HG03103 (cell line): ENCODE results near the gene ZNF280B.
"Not testable (repeated sequence)": the region's sequence is repeated elsewhere in the genome, so short reads cannot be mapped to it uniquely, and the experiment has no call there.

Experiments used
- ATAC-seq: cut with Tn5 transposase; IDR thresholded peaks from one replicate; pipeline ENCODE4 v1.9.1; 2021; ENCODE audit warnings: low read depth; ENCODE audit not compliant: unreplicated experiment

ZNF280B gene

DNA sequence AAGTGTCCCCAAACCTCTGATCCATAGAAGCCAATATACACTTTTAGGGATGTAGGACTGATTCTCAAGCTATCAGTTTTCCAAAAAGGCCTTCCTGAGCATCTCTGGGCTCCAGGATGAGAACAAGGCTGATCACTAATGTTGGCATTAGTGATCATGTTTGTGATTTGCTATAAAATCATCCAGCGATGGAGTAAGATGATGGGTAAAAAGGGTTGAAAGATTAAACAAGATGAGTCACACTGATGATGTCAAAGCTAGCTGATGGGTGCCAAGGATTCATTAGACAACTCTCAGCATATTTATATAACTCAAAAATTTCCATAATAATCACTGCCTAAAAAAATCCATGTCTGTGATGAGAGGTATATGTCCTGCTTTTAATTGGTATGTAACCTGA, 42.8 kb downstream of the ZNF280B start:
- no peak for ATAC-seq

DNA sequence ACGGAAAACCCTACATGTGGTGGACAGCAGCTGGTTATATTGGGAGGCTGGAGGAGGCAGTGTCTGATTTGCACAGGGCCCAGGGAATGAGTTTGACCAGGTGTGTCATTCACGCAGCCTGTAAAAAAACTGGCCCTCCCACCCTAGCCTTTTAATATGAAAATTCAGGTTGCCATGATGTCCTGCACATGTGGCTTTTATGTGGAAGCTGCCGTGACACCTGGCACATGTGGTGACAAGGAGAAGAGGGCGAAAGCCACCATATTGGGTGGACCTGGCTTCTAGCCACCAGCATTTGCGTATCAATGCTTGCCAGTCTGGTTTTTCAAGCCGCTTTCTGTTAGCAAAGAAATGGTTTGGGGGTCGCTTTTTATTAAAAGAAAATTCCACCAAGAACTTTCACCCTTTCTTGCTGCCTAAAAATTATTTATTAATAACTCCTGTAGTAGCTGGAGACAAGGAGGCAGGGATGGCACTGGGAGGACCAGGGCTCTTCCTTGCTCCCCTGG, 43.4 kb downstream of the ZNF280B start:
- no peak for ATAC-seq

DNA sequence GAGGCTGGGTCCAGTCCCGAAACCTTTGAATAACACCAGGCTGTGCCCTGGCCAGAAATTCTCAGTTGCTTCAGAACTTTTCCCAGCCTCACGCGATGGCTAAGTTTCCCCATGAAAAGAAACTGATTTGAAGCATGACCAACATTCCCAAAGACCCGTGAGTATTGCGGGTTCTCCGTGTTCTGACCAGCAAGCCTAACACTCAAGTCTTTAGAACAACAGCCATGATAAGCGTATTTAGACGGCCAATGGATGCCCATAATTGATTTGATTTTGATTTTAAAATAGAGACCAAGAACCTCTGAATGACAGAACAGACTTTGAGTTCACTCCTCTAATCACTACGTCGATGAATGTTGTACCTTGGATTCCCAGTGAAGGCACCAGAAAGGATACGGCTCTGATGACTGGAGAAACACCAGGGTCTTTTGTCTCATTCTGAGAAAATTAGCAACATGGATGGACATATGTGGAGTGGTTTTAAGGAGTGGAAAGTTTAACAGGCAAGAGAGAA, 43.9 kb downstream of the ZNF280B start:
- no peak for ATAC-seq

DNA sequence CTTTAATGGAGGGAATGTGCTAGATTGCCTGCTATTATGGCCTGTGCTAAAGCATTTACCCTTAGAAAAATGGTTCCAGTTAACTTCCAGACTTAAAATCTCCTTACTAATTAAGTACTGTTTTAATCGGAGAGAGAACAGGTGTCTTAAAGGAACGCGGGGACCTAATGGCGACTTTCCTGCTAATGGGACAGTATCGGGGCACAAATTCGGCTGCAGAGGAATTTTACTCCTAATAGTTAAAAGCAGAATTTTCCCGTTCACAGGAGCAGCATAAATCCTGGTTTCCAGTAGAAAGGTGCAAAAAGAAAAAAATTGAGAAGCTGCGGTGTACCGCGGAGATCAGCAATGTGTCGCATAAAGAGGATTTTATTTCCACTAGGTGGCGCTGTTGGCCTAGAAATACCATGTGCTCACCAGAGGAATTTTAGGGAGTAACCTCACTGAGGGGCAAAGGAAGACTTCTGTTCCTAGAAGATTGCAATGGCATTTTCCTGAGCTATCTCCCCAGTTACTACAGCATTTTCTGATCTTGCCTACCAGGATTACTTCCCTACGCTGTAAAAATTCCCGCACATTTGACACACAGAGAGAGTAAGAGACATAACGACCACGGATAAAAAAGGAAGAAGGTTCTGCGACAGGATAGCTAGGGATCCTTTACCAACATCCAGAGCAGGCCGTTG, 44.5 kb downstream of the ZNF280B start:
- no peak for ATAC-seq

DNA sequence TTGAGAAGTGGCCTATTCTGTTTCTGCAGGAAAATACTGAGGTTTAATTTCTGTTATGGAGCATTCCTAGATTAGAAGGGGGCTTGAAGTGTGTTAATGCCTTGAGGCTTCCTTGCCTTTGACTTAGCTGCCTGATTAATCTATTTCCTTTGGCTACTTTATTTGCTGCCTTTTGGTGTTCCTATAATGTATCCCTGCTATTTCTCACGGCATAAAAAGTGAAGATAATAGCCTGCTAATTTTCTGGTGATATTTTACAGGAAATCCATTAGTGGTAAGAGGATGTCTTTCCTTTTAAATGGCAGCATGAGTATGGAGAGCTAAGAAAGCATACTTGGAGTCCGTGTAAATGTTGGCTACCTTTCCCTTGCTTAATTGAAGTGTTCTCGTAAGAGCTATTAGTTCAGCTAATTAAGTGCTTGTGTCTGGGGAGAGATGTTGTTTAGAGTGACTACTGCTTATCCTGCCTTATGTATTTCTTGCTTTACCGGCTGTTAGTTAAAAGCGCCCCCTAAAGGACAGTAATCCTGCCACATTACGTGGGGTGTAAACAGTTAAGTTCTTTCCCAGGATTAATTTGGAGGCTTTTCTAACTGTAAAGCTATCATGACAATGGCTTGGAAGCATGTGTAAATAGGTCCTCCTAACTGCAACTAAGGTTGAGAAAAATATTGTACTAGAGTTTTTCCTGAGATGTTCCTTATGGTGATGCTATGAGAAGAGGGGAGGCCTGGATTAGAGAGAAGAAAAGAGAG, 45.6 kb downstream of the ZNF280B start:
- ATAC-seq = no peak

DNA sequence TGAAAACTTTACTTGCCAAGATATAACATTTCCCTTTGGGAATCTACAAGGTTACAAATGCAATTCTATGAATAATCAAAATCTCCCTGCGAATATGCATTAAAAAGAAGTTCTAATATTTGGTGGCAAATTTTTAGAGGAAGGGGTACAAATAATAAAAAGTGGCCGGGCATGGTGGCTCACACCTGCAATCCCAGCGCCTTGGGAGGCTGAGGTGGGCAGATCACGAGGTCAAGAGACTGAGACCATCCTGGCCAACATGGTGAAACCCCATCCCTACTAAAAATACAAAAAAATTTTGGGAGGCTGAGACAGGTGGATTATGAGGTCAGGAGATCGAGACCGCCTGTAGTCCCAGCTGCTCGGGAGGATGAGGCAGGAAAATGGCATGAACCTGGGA, 47.0 kb downstream of the ZNF280B start:
- ATAC-seq = no peak

DNA sequence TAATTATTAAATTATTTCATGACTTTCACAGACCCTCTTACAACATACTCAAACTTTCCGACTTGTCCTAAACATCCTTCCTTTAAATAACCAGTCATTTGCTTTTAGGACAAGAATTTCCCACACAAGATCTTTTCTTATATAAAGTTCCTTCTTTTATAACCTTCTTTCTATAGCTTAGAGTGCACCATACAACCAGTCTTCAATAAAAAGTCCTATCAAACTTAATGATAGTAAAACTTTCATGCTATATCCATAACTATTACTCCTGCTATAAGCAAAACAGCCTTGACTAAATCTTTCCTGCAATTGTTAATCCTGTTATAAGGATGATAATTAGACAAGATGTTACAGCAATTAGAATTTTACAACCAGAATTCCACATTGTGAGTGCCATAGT, 47.4 kb downstream of the ZNF280B start:
- ATAC-seq = no peak

DNA sequence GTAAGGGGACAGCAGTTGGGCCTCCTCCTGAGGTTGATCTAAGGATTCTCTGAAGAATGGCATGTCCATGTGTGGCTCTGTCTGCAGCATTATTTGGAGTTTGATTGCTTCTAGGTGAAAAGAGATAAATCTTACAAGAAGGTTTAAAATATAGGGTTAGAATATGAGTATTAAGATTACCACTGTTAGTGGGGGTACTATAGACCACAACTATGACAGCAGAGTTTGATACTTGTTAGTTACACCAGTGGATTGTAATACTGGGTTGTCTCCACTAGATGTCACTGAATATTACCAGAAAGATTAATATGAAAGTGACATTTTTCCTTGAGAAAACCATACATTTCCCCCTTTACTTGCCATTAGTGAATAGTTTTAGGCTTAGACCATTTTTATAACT, 47.9 kb downstream of the ZNF280B start:
- ATAC-seq = no peak

DNA sequence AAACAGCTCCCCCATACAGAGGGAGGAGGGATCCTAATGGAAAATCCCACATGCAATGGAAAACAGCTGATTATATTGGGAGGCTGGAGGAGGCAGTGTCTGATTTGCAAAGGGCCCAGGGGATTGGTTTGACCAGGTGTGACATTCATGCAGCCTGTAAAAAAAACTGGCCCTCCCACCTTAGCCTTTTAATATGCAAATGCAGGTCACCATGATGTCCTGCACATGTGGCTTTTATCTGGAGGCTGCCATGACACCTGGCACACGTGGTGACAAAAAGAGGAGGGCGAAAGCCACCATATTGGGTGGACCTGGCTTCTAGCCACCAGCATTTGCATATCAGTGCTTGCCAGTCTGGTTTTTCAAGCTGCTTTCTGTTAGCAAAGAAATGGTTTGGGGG, 48.5 kb downstream of the ZNF280B start:
- no peak for ATAC-seq

DNA sequence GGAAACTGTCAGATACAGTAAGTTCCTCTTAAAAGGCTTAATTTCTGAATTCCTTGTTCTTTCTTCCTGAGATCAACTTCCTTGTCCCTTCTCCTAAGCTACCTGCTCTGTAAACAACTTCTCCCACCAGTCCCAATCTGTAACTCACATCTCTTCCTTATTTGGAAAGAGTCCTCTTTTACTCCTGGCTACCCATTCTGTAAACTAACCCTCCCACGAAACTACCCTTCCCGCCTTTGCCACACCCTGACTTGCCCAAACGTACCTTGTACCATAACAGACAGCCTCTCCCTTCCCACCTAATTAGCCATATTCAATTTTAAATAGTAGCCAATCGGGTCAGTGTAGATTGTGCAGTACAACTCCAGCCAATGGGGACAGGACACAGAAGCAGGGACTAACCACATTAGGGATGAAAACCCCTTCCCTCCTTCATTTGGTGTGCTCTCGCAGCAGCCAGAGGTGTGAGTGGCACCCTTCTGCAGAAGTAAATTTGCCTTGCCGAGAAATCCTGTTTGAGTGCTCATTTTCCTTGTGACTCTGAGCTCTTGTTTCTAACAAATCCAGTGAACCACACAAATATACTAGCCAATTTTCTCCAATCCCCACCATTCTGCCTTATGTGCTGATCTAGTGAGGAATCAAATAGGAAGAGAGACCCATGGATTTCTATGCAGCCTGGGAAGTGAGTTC, 49.5 kb downstream of the ZNF280B start:
- ATAC-seq = no peak

DNA sequence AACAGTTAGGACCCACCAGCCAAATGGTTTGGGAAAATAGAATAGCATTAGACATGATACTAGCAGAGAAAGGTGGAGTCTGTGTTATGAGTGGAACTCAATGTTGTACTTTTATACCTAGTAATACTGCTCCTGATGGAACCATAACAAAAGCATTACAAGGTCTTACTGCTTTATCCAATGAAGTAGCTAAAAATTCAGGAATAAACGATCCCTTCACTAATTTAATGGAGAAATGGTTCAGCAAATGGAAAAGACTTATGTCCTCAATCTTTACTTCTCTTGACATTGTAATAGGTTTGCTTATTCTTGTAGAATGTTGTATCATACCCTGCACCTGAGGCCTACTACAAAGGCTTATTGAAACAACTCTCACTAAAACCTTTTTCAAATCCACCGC, 50.2 kb downstream of the ZNF280B start:
- no peak for ATAC-seq

DNA sequence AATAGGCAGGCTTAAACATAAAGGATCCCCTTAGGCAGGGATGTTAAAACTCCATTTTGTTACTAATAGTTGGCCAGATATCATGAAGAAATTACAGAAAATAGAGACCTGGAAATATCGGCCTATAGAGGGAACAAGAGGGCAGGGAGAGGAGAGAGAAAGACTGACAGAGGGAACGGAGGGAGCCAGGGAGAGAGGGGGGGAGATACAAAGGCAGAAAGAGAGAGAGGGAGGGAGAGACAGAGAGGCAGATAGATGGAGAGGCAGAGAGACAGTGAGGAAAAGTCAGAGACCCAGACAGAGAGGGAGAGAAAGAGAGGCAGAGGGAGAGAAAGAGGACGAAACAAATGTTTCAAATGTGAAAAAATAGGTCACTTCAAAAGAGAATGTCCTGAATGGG, 53.5 kb downstream of the ZNF280B start:
- no peak for ATAC-seq

DNA sequence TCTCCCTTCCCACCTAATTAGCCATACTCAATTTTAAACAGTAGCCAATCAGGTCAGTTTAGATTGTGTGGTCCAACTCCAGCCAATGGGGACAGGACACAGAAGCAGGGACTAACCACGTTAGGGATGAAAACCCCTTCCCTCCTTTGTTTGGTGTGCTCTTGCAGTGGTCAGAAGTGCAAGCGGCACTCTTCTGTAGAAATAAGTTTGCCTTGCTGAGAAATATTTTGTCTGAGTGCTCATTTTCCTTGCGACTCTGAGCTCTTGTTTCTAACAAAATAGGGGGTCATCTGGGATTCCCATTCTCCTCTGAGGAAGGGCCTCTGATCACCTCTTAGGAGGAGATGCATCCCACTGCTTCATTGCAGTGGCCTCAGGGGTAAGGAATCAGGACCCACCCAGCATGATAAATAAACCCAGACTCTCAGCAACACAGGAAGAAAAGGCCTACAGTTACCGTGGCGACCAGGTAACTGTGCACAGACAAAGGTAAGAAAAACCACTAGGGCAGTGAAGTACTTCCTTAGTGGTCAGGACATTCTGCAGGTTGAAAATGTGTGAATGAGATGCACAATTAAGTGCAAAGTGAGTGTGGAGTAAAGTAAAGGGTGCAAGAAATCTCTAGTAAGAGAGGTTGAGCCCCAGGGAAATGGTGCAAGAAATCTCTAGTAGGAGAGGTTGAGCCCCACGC, 55.4 kb downstream of the ZNF280B start:
- no peak for ATAC-seq

DNA sequence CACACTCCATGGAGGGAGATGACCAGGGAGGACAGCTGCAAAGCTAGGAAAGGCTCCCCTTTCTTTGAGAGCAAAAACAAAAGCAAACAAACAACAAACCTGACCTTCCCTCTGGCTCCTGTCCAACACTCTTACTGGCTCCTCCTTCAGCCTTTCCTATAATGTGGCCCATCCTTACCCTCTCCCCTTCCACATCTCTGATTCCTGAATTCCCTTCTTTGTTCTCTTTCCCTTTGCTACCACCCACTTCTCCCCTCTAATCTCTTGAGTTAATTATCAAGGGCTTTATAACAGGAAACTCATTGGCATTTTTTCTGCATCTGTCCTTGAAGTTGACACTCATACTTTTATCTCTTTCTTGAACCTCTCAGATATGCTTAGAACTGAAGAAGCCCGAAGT, 56.3 kb downstream of the ZNF280B start:
- no peak for ATAC-seq

DNA sequence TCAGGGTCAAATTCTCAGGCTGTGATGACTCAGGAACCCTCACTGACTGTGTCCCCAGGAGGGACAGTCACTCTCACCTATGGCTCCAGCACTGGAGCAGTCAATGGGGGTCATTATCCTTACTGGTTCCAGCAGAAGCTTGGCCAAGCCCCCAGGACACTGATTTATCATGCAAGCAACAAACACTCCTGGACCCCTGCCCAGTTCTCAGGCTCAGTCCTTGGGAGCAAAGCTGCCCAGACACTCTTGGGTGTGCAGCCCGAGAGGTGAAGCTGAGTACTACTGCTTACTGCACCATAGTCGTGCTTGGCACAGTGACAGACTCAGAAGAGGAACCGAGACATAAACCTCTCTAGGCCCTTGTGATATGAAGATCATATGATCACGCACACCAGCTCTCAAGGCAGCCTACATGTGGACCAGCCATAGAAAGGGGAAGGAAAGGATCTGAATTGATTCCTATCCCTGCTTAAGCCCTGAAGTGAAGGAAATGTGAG, 58.2 kb downstream of the ZNF280B start:
- peak; percentile 84 for ATAC-seq

DNA sequence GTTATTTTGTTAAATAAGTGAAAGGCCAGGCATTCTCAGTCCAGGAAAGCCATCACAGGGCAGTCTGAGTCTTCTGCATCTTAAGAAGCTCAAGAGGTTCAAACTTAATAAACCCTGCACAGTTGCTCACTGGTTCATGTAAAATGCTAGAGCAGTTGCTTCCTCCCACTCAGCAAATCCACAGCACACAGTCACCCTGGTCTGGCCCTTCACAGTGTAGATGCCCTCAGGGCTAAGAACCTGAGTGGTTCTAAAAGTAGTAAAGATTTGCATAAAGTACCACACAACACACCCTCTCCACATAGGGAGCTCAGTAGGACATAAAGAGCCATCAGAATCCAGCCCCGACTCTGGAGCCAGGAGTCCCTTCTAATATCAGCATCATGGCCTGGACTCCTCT, 58.7 kb downstream of the ZNF280B start:
- ATAC-seq = no peak

DNA sequence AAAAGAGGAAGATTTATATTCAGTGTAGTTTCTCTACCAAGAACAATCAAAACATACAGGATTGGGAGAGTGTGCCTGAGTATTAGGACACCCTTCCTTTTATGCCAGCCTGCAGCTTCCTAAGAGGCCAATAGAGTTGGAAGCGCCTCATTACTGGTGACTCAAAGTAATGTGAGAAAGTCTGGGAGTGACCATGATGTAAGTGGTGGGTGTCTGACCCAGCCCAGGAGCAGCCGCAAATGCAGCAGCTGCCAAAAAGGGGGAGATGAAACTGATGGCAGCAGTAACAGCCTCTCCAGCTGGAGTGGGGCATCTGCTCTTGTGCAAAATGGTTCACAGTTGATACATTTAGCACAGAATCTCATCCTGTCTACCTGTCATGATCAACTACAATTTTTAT, 62.0 kb downstream of the ZNF280B start:
- ATAC-seq = no peak

DNA sequence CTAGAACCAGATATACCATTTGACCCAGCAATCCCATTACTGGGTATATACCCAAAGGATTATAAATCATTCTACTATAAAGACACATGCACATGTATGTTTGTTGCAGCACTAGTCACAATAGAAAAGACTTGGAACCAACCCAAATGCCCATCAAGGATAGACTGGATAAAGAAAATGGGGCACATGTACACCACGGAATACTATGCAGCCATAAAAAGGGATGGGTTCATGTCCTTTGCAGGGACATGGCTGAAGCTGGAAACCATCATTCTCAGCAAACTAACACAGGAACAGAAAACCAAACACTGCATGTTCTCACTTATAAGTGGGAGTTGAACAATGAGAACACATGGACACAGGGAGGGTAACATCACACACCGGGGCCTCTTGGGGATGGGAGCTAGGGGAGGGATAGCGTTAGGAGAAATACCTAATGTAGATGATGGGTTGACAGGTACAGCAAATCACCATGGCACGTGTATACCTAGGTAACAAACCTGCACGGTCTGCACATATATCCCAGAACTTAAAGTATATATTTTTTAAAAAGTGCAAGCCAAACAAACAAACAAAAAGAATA, 64.4 kb downstream of the ZNF280B start:
- ATAC-seq = not testable (repeated sequence)

DNA sequence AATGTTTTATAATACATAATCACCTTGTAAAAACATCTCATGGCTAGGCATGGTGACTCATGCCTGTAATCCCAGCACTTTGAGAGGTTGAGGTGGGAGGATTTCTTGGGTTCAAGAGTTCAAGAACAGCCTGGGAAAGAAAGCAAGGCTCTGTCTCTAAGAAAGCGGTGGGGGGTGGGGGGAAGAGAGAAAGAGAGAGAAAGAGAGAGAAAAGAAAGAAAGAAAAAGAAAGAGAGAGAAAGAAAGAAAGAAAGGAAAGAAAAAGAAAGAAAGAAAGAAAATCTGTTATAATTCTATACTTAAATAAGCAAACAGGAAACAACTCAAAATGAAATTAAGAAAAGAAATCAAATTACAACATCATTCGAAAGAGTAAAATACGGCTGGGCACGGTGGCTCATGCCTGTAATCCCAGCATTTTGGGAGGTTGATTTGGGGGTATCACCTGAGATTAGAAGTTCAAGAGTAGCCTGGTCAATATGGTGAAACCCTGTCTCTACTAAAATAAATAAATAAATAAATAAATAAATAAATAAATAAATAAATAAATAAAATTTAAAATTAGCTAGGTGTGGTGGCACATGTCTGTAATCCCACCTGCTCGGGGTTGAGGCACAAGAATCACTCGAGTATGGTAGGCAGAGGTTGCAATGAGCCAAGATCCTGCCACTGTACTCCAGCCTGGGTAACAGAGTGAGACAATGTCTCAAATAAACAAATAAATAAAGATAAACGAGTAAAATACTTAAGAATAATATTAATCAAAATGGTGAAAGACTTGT, 65.4 kb downstream of the ZNF280B start:
- no peak for ATAC-seq
